ENCODE results near the gene GTF2IRD2.
"Not testable (repeated sequence)": the region's sequence is repeated elsewhere in the genome, so short reads cannot be mapped to it uniquely, and the experiment has no call there.

The GTF2IRD2 gene

GRCh38 chr7:74789200-74789736 is 62.1 kb downstream of the GTF2IRD2 start:
- not testable (repeated sequence) for DNase-seq (ENCODE audit: low read depth)

GRCh38 chr7:74788369-74789150 is 62.8 kb downstream of the GTF2IRD2 start:
- not testable (repeated sequence) for H3K4me3 ChIP-seq (ENCODE audit: low read length)
- peak; percentile 34 for DNase-seq (ENCODE audit: low read depth)

More at GRCh38 chr7:74789200-74789736, 62.1 kb downstream of the GTF2IRD2 start:
- not testable (repeated sequence) for H3K4me3 ChIP-seq (ENCODE audit: low read length)

- not testable (repeated sequence) for DNase-seq (ENCODE audit: low read depth); H3K4me3 ChIP-seq (ENCODE audit: low read length)
These were observed 67.8 kb downstream of the GTF2IRD2 start for GRCh38 chr7:74783595-74783994.

- H3K4me3 ChIP-seq (ENCODE audit: low read length); DNase-seq (ENCODE audit: low read depth): not testable (repeated sequence)
These were observed 69.7 kb downstream of the GTF2IRD2 start for GRCh38 chr7:74781746-74782145.

- not testable (repeated sequence) for H3K4me3 ChIP-seq (ENCODE audit: low read length); DNase-seq (ENCODE audit: low read depth)
These were observed 72.4 kb downstream of the GTF2IRD2 start for GRCh38 chr7:74779053-74779452.

- not testable (repeated sequence) for H3K4me3 ChIP-seq (ENCODE audit: low read length); DNase-seq (ENCODE audit: low read depth)
These were observed 76.3 kb downstream of the GTF2IRD2 start for GRCh38 chr7:74775111-74775510.

GRCh38 chr7:74773760-74774750 is 77.3 kb downstream of the GTF2IRD2 start, which contains the start of gene NCF1:
NCF1 (plus strand) TSS chr7:74774011; CDS start chr7:74774032, 21 bp downstream.
- H3K4me3 ChIP-seq (ENCODE audit: low read length); DNase-seq (ENCODE audit: low read depth): not testable (repeated sequence)

GRCh38 chr7:74772093-74772492 is 79.3 kb downstream of the GTF2IRD2 start:
- DNase-seq (ENCODE audit: low read depth); H3K4me3 ChIP-seq (ENCODE audit: low read length): not testable (repeated sequence)

GRCh38 chr7:74770062-74770461 is 81.3 kb downstream of the GTF2IRD2 start:
- H3K4me3 ChIP-seq (ENCODE audit: low read length); DNase-seq (ENCODE audit: low read depth): not testable (repeated sequence)

GRCh38 chr7:74766991-74767390 is 84.4 kb downstream of the GTF2IRD2 start:
- not testable (repeated sequence) for H3K4me3 ChIP-seq (ENCODE audit: low read length); DNase-seq (ENCODE audit: low read depth)

GRCh38 chr7:74766509-74766908 is 84.9 kb downstream of the GTF2IRD2 start:
- DNase-seq (ENCODE audit: low read depth); H3K4me3 ChIP-seq (ENCODE audit: low read length): not testable (repeated sequence)

- not testable (repeated sequence) for DNase-seq (ENCODE audit: low read depth); H3K4me3 ChIP-seq (ENCODE audit: low read length)
These were observed 86.0 kb downstream of the GTF2IRD2 start for GRCh38 chr7:74765205-74765918.

- not testable (repeated sequence) for DNase-seq (ENCODE audit: low read depth); H3K4me3 ChIP-seq (ENCODE audit: low read length)
These were observed 92.4 kb downstream of the GTF2IRD2 start for GRCh38 chr7:74758982-74759381.

- not testable (repeated sequence) for H3K4me3 ChIP-seq (ENCODE audit: low read length)
These were observed 93.1 kb downstream of the GTF2IRD2 start for GRCh38 chr7:74758268-74758667.

GRCh38 chr7:74756673-74757072 is 94.7 kb downstream of the GTF2IRD2 start:
- not testable (repeated sequence) for DNase-seq (ENCODE audit: low read depth); H3K4me3 ChIP-seq (ENCODE audit: low read length)

More at GRCh38 chr7:74758268-74758667, 93.1 kb downstream of the GTF2IRD2 start:
- DNase-seq (ENCODE audit: low read depth): not testable (repeated sequence)

GRCh38 chr7:74753921-74754482 is 97.4 kb downstream of the GTF2IRD2 start:
- not testable (repeated sequence) for H3K4me3 ChIP-seq (ENCODE audit: low read length); DNase-seq (ENCODE audit: low read depth)

Measured in retinal pigment epithelial cell (primary cell).